H1 (cell line): Measurements from ENCODE around the gene CGB7. TPM values are rescaled to one million over a fixed set of nuclear protein-coding genes. Genes with fewer than 3 reads are reported as not detected.
A peak's percentile ranks its signal among the peaks of the same experiment; 100 is the strongest.
"Not testable (repeated sequence)": the region's sequence is repeated elsewhere in the genome, so short reads cannot be mapped to it uniquely, and the experiment has no call there.

Experiments
- CTCF ChIA-PET: fragments of 300-600 bp; sonication (Branson Sonifier 250); formaldehyde crosslinking; loops from one replicate; lab custom pipeline; 2021; ENCODE audit not compliant: partially characterized antibody; lab: Charles Lee
- POLR2A ChIA-PET: fragments of 300-600 bp; sonication (Branson Sonifier 250); formaldehyde crosslinking; loops from one replicate; lab custom pipeline; 2021; ENCODE audit warnings: inconsistent platforms; ENCODE audit not compliant: partially characterized antibody; lab: Charles Lee
- DNase-seq, 2 experiments: peaks; one replicate each; pipeline versions ENCODE4 v3.0.0 to v3.0.0-alpha.2; 2010 to 2022; ENCODE audit warnings: low spot score in 2 of 2, low read depth in 1 of 2, mixed read lengths in 1 of 2
- FAIRE-seq: peaks from 2 replicates; lab custom pipeline; 2011; peaks lifted over from hg19 to GRCh38; lab: Jason Lieb, UNC
- H2AFZ ChIP-seq: 2 replicates; pipeline ENCODE4 v1.8.1; 2012; ENCODE audit warnings: low read length, inconsistent platforms
- H2AK5ac ChIP-seq: 2 replicates; pipeline ENCODE4 v1.6.1; 2013; ENCODE audit warnings: low read depth, low read length
- H2BK120ac ChIP-seq: replicated peaks from 2 replicates; pipeline ENCODE3; 2013; ENCODE audit warnings: low read depth, low read length, inconsistent platforms
- H2BK12ac ChIP-seq: 2 replicates; pipeline ENCODE4 v1.6.1; 2013; ENCODE audit warnings: low read depth, low read length
- H2BK15ac ChIP-seq: 2 replicates; pipeline ENCODE4 v1.6.1; 2013; ENCODE audit warnings: low read length
- H2BK20ac ChIP-seq: 2 replicates; pipeline ENCODE4 v1.6.1; 2013; ENCODE audit warnings: low read length
- H2BK5ac ChIP-seq: 2 replicates; pipeline ENCODE4 v1.6.1; 2013; ENCODE audit warnings: low read depth, low read length
- H3K14ac ChIP-seq: 2 replicates; pipeline ENCODE4 v1.6.1; 2013; ENCODE audit warnings: inconsistent platforms; ENCODE audit not compliant: insufficient read length
- H3K18ac ChIP-seq: 2 replicates; pipeline ENCODE4 v1.6.1; 2013; ENCODE audit warnings: low read length; ENCODE audit errors: extremely low read depth
- H3K23ac ChIP-seq: 2 replicates; pipeline ENCODE4 v1.6.1; 2013; ENCODE audit warnings: inconsistent platforms; ENCODE audit not compliant: insufficient read length
- H3K23me2 ChIP-seq: 2 replicates; pipeline ENCODE4 v1.6.1; 2013; ENCODE audit warnings: low read depth, low read length
- H3K27ac ChIP-seq: 2 replicates; pipeline ENCODE4 v1.6.1; 2011; ENCODE audit warnings: low read depth, low read length, inconsistent platforms
- H3K27me3 ChIP-seq, 4 experiments: replicated peaks in 1 of 4; 1 replicate in 1 of 4; 2 replicates in 3 of 4; pipeline versions ENCODE4 v1.6.1 to v1.8.1; 2011 to 2013; ENCODE audit warnings: low read length in 3 of 4, mild to moderate bottlenecking in 3 of 4, inconsistent platforms in 2 of 4, mixed read lengths in 2 of 4, moderate library complexity in 1 of 4; ENCODE audit not compliant: control insufficient read depth in 3 of 4, insufficient read depth in 3 of 4; ENCODE audit errors: extremely low read depth in 1 of 4
- H3K36me3 ChIP-seq, 4 experiments: 2 replicates each; pipeline versions ENCODE4 v1.6.1 to v1.8.1; 2011 to 2013; ENCODE audit warnings: mild to moderate bottlenecking in 4 of 4, low read length in 3 of 4, moderate library complexity in 2 of 4, control low read depth in 1 of 4, inconsistent platforms in 1 of 4; ENCODE audit not compliant: insufficient read depth in 4 of 4, control insufficient read depth in 2 of 4
- H3K4ac ChIP-seq: replicated peaks from 2 replicates; pipeline ENCODE3; 2013; ENCODE audit warnings: low read length, low read depth, mixed read lengths, inconsistent platforms; ENCODE audit not compliant: insufficient read length
- H3K4me1 ChIP-seq, 4 experiments: replicated peaks in 1 of 4; 1 replicate in 1 of 4; 2 replicates in 3 of 4; pipeline versions ENCODE4 v1.6.1 to v1.8.1; 2011 to 2013; ENCODE audit warnings: low read length in 3 of 4, inconsistent platforms in 2 of 4, mixed read lengths in 1 of 4; ENCODE audit not compliant: insufficient read depth in 4 of 4, control insufficient read depth in 3 of 4
- H3K4me2 ChIP-seq, 2 experiments: 2 replicates each; pipeline versions ENCODE4 v1.6.1 to v1.8.1; 2011 to 2013; ENCODE audit warnings: low read depth in 2 of 2, low read length in 2 of 2, control low read depth in 1 of 2, inconsistent platforms in 1 of 2, mild to moderate bottlenecking in 1 of 2; ENCODE audit not compliant: insufficient read depth in 1 of 2
- H3K4me3 ChIP-seq, 4 experiments: fragments of 200-600, 300-600 bp in 1 of 4; sonication (generic), shearing (Covaris generic), sonication (Bioruptor Twin) in 1 of 4; 2 replicates each; pipeline versions ENCODE4 v1.5.1 to v1.8.1; 2011 to 2016; ENCODE audit warnings: low read length in 4 of 4, low read depth in 3 of 4, control low read depth in 2 of 4, inconsistent platforms in 2 of 4, mild to moderate bottlenecking in 2 of 4, mixed read lengths in 1 of 4, moderate library complexity in 1 of 4; ENCODE audit not compliant: insufficient read depth in 2 of 4; ENCODE audit errors: extremely low read depth in 1 of 4
- H3K56ac ChIP-seq: replicated peaks from 2 replicates; pipeline ENCODE3; 2013; ENCODE audit warnings: low read depth, mild to moderate bottlenecking, mixed read lengths, low read length, inconsistent platforms; ENCODE audit not compliant: insufficient read length
- H3K79me1 ChIP-seq: 2 replicates; pipeline ENCODE4 v1.6.1; 2013; ENCODE audit warnings: low read depth, low read length, control low read depth
- H3K79me2 ChIP-seq, 2 experiments: 2 replicates each; pipeline versions ENCODE4 v1.6.1 to v1.8.1; 2012 to 2013; ENCODE audit warnings: low read length in 2 of 2, mild to moderate bottlenecking in 2 of 2, inconsistent platforms in 1 of 2; ENCODE audit not compliant: insufficient read depth in 2 of 2, control insufficient read depth in 1 of 2
- H3K9ac ChIP-seq, 4 experiments: replicated peaks in 1 of 4; 1 replicate in 1 of 4; 2 replicates in 3 of 4; pipeline versions ENCODE4 v1.6.1 to v1.8.1; 2011 to 2013; ENCODE audit warnings: low read depth in 3 of 4, low read length in 3 of 4, control low read depth in 2 of 4, mild to moderate bottlenecking in 2 of 4, moderate library complexity in 2 of 4, inconsistent platforms in 1 of 4; ENCODE audit errors: extremely low read depth in 1 of 4
- H3K9me3 ChIP-seq, 2 experiments: 2 replicates each; pipeline versions ENCODE4 v1.6.1 to v1.8.1; 2012 to 2013; ENCODE audit warnings: mild to moderate bottlenecking in 2 of 2, moderate library complexity in 2 of 2, control low read depth in 1 of 2, inconsistent platforms in 1 of 2, low read depth in 1 of 2, low read length in 1 of 2, mixed read lengths in 1 of 2; ENCODE audit not compliant: insufficient read depth in 2 of 2
- H4K20me1 ChIP-seq, 2 experiments: replicated peaks in 1 of 2; 2 replicates each; pipeline versions ENCODE3 to v1.8.1; 2011 to 2013; ENCODE audit warnings: inconsistent platforms in 2 of 2, low read length in 2 of 2, mild to moderate bottlenecking in 1 of 2; ENCODE audit not compliant: insufficient read depth in 2 of 2, control insufficient read depth in 1 of 2
- H4K5ac ChIP-seq: 2 replicates; pipeline ENCODE4 v1.6.1; 2013; ENCODE audit warnings: low read length, low read depth, mixed read lengths, inconsistent platforms; ENCODE audit not compliant: insufficient read length
- H4K8ac ChIP-seq: 2 replicates; pipeline ENCODE4 v1.8.0; 2013; ENCODE audit warnings: mild to moderate bottlenecking, moderate library complexity, low read length, inconsistent platforms; ENCODE audit not compliant: insufficient read depth; ENCODE audit errors: extremely low read depth
- H4K91ac ChIP-seq: replicated peaks from 2 replicates; pipeline ENCODE3; 2013; ENCODE audit warnings: low read length, mixed read lengths, inconsistent platforms; ENCODE audit not compliant: insufficient read length
- CTCF ChIP-seq, 3 experiments: IDR thresholded peaks; 1 replicate in 2 of 3; 2 replicates in 1 of 3; pipeline versions ENCODE4 v1.5.1 to v1.6.1; 2011; ENCODE audit warnings: low read length in 3 of 3, mild to moderate bottlenecking in 3 of 3, inconsistent platforms in 2 of 3, low read depth in 1 of 3, moderate library complexity in 1 of 3; ENCODE audit not compliant: insufficient read depth in 1 of 3; ENCODE audit errors: control extremely low read depth in 1 of 3
- RAD21 ChIP-seq, 2 experiments: IDR thresholded peaks in 1 of 2; conservative IDR thresholded peaks in 1 of 2; 2 replicates each; pipeline ENCODE4 v1.6.1; 2011; ENCODE audit warnings: low read depth in 2 of 2, low read length in 2 of 2, improper control_type of control experiment in 1 of 2, inconsistent platforms in 1 of 2, mild to moderate bottlenecking in 1 of 2, moderate library complexity in 1 of 2
- WGBS, 2 experiments: shearing (Covaris generic) in 1 of 2; methylation state at CpG; one replicate each; pipeline versions ENCODE4 v1.1.6 to v1.1.7; 2013 to 2015; ENCODE audit warnings: low lambda C conversion rate in 2 of 2, mixed read lengths in 2 of 2, inconsistent platforms in 1 of 2, low coverage in 1 of 2, missing lambda C conversion rate in 1 of 2; ENCODE audit not compliant: insufficient replicate concordance in 2 of 2, insufficient coverage in 1 of 2, insufficient read length in 1 of 2; ENCODE audit errors: extremely low coverage in 1 of 2, missing lambda C conversion rate in 1 of 2; 5-methylcytosine and 5-hydroxymethylcytosine counted together
- polyA plus RNA-seq, 7 experiments: library from polyadenylated mRNA; depleted of rRNA in 3 of 7; stranded (reverse) in 5 of 7; unstranded in 2 of 7; fragments of >200 nt in 5 of 7; fragments of 200-250 nt in 2 of 7; gene quantifications; 1 replicate in 5 of 7; 2 replicates in 1 of 7; 4 replicates in 1 of 7; pipeline versions ENCODE4 v1.2.1 to v1.2.3, GENCODE V29; 2011 to 2013; ENCODE audit warnings: missing spikeins in 2 of 7, mixed read lengths in 2 of 7
- total RNA-seq: library from RNA; stranded (reverse); fragmentation: NEBNext Ultra II Directional; extraction: Animal tissue kit (Norgen Biotek cat#: 25700); gene quantifications from 2 replicates; pipeline ENCODE4 v1.2.1, GENCODE V29; 2021

Gene CGB7
- total and polyA plus RNA-seq, 2 of the 8 experiments (the other 6 are each of a cell fraction or from before 2014, with no cell fraction given): 1.2 to 2.2 TPM

- H3K56ac ChIP-seq, H4K20me1 ChIP-seq, H2BK20ac ChIP-seq, FAIRE-seq, H3K79me2 ChIP-seq, H4K91ac ChIP-seq, H2BK12ac ChIP-seq, H3K4me3 ChIP-seq, H3K9me3 ChIP-seq, H3K14ac ChIP-seq, H3K4me2 ChIP-seq, H4K8ac ChIP-seq, H3K23ac ChIP-seq, H3K23me2 ChIP-seq, H3K4ac ChIP-seq, H4K5ac ChIP-seq, H2BK120ac ChIP-seq, H3K36me3 ChIP-seq, H3K18ac ChIP-seq, H2BK5ac ChIP-seq, H3K9ac ChIP-seq, H2AFZ ChIP-seq, H2BK15ac ChIP-seq, H3K4me1 ChIP-seq, H2AK5ac ChIP-seq, H3K79me1 ChIP-seq, H3K27ac ChIP-seq: not testable (repeated sequence)
- ChIA-PET CTCF (interaction anchor here (0.6 to 3.8 kb wide), 23 partner anchors 8 to 1512 kb away, joined by 3 to 26 read pairs (median 6); partner anchors contain the start of genes CGB7 and NTF4), POLR2A (interaction anchor here (0.6 to 1.5 kb wide), 5 partner anchors 12 to 608 kb away, joined by 3 to 8 read pairs (median 3); no protein-coding TSS in a partner anchor)
- TF ChIP-seq RAD21 (IDR thresholded peaks at IDR 0.05 in 1 of 2, conservative IDR thresholded peaks at IDR 0.05 in 1 of 2; ENCODE audit: low read depth in 2 of 2, low read length in 2 of 2) (peak; percentile 52 to 58), CTCF (IDR thresholded peaks at IDR 0.05; ENCODE audit: control extremely low read depth in 1 of 3, insufficient read depth in 1 of 3, low read depth in 1 of 3, low read length in 3 of 3) (peak; percentile 61 to 64 (median 62))
- DNase-seq: peak in 1 of 2 experiments; percentile 54
- 40% methylated on average over 7 of the region's 9 CpGs; no CpG with 5 or more reads in 1 of the 2 experiments for WGBS, 2 experiments
- peaks cover 26 to 38% (median 36%) of the 10 kb centered on the region in 4 experiments for H3K27me3 ChIP-seq
Observed at GRCh38 chr19:49074869-49075268, 17.3 kb upstream of the CGB7 start.
